Stimulated activated CD4-positive, alpha-beta T cell treated with anti-CD3 and anti-CD28 coated beads, Interleukin-1b, Interleukin-23, amount 100 ng/mL, for 24 hours (primary cell): ENCODE data around the gene PPFIA1.
"Not testable (repeated sequence)": the region's sequence is repeated elsewhere in the genome, so short reads cannot be mapped to it uniquely, and the experiment has no call there.

Experiments
- DNase-seq, 4 experiments: peaks; one replicate each; pipeline ENCODE4 v3.0.0-alpha.2; 2020; ENCODE audit warnings: low read depth in 4 of 4, low spot score in 1 of 4

The PPFIA1 gene

DNA sequence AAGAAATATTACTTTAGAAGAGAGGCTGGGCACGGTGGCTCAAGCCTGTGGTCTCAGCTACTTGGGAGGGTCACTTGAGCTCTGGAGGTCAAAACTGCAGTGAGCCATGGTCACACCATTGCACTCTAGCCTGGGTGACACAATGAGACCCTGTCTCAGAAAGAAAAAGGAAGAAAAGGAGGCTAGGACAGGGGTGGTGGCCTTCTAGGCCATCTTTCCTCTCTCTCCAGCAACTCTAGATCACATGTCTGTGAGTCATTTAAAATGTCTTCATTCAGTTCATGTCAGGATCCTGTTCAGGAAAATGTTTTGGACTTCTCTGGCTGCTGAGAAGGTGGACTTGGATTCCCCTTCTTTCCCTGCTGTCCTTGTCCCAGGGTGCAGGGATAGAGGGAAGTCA, 53.3 kb downstream of the PPFIA1 start:
- DNase-seq = no peak

DNA sequence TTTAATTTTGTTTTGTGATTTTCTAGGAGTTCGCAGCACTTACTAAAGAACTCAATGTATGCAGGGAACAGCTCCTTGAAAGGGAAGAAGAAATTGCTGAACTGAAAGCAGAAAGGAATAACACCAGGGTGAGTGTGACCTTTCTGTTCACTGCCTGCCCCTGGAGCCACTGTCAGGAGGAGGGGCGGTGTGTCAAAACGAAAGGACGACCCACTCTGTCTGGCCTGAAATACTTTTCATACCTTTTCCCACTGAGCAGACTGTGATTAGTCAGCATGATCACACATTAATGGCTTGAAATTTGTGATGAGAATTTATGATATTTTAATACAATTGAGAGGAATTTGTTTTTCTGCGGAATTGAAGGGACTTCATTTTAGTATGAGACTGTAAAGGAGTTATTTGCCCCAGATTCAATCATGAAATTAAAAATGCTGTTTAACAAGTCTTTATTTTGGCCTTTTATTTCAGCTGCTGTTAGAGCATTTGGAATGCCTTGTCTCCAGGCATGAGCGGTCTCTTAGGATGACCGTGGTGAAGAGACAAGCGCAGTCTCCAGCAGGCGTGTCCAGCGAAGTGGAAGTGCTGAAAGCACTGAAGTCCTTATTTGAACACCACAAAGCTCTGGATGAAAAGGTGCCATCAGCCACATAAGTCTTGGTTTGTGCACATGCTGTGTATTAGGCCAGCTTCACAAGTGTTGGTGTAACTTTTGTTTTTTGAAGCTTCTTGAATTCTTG, 54.1 kb downstream of the PPFIA1 start:
- DNase-seq = no peak

DNA sequence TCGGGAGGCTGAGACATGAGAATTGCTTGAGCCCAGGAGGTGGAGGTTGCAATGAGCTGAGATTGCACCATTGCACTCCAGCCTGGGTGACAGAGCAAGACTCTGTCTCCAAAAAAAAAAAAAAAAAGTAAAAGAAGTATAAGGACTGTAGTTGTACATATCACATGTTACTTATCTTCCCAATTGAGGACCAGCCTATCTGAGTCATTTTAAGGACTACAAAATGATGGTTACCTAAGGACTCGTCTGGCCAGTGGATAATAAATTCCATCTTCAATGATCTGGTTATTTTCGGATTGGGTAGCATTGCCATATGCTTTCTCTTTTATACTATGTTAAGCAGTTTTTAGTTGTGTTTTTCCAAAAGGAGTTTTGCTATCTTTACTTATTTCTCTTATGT, 55.3 kb downstream of the PPFIA1 start:
- DNase-seq = no peak

DNA sequence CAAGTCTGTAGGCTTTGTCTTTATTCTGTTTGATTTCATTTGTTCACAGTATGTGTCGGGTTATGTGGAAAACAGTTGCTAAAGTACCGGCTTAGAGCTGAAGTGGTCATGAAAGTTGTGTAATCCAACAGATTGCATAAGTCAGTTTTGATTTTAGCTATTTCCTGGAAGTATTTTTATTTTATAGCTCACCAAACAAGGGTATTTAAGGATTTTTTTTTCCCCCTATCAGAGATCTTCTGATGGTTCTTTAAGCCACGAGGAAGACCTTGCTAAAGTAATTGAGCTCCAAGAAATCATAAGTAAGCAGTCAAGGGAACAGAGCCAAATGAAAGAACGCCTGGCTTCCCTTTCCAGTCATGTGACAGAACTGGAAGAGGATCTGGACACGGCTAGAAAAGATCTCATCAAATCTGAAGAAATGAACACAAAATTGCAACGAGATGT, 55.9 kb downstream of the PPFIA1 start:
- DNase-seq = no peak

DNA sequence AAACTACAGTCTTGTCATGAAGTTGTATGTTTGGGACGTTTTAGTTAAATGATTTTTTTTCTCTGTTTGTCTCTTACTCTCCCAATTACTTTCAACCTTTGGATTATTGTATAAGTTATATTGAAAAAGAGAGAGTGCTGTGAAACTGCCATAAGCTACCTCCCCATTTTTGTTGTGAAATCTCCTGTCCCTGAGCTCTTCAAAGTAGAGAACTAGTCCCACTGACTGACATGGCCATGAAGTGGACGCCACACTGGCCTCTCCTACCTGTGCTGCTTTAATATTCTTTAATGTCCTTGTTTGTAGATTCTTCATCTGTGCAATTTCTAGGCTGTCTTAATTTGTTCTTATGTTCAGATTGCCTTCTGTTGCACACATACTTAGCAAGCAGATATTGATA, 56.3 kb downstream of the PPFIA1 start:
- no peak for DNase-seq

DNA sequence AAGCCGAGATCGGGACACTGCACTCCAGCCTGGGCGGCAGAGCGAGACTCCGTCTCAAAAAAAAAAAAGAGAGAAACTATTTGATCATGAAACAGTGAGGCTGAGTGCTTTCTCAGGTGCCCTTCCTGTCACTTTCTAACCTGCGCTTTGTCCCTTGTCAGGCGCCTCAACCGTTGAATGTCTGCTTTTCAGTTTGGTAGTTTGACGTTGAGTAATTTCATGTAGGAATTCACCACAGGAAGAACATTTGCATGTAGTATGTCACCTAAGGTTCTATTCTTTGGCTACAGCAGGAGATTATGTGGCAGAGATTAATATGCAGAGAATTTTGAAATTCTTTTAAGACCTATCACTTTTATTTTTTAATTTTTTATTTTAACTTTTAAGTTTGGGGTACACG, 57.2 kb downstream of the PPFIA1 start:
- DNase-seq = no peak

DNA sequence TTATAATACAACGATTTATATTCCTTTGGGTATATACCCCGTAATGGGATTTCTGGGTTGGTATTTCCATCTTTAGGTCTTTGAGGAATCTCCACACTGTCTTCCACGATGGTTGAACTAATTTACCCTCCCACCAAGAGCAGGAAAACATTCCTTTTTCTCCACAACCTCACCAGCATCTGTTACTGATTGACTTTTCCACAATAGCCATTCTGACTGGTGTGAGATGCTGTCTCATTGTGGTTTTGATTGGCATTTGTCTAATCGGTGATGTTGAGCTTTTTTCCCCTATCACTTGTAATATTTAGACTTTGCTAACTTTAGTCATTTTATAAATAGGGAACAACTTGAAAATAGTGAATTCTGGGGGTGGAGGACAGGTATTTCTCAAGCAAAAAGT, 58.1 kb downstream of the PPFIA1 start:
- DNase-seq = no peak

DNA sequence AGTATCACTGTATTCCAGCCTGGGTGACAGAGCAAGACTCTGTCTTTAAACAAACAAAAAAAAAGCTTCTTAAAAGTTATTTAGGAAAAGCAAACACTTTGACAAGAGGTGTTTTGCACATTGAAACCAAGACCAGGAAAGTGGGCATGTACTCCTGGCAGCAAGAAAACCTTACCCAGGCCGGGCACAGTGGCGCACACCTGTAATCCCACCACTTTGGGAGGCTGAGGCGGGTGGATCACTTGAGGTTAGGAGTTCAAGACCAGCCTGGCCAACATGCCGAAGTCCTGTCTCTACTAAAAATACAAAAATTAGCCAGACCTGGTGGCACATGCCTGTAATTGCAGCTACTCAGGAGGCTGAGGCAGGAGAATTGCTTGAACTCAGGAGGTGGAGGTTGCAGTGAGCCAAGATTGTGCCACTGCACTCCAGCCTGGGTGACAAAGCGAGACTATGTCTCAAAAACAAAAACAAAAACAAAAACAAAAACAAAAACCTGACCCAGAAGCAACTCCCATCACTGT, 60.9 kb downstream of the PPFIA1 start:
- DNase-seq = not testable (repeated sequence)

DNA sequence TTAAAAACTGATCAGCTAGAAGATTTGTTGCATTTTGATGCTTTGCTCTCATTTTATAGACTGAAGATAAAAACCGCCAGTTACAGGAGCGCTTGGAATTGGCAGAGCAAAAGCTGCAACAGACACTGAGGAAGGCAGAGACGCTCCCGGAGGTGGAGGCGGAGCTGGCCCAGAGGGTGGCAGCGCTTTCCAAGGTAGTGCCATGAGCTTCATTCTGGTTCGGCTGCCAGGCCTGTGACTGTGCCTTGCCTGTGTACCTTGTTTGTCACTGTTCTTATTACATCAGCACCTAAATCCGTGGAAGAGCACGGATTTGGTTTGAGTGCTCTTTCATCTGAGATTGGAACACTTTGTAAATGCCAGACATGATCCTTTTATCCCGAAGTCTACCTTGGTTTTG, 61.4 kb downstream of the PPFIA1 start:
- DNase-seq = no peak

DNA sequence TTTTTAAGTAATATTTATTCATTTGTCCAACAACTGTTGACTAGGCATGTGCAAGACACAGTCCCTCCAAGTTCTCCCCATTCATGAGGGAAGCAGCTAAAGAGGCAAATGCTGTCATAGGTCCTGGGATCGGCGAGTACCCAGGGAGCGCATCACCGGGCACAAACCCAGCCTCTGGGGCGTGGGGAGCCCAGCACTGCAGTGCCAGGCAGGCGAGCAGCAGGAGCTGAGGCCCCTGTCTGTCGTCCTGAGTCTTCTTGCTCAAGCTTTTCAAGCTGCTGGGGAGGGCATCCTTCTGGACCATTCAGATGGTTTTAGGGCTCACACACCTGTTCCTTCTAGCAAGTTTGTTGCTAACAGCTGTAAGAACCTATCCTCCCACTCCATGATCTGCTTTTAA, 62.1 kb downstream of the PPFIA1 start:
- DNase-seq = no peak

DNA sequence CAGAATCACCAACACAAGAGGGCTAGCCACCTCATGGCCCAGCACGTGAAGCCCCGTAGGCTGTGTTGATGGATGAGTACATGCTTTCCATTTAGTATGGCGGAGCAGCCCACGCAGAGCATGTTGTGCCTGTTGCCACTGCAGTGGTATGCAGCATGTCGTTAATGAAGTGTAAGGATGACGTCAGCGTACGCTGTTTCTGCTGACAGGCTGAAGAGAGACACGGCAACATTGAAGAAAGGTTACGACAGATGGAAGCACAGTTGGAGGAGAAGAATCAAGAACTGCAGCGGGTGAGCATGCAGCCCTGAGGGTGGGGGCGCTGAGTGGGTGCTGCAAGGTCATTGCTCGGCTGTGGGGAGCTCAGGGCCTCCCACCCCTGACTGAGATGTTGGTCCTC, 62.8 kb downstream of the PPFIA1 start:
- no peak for DNase-seq

DNA sequence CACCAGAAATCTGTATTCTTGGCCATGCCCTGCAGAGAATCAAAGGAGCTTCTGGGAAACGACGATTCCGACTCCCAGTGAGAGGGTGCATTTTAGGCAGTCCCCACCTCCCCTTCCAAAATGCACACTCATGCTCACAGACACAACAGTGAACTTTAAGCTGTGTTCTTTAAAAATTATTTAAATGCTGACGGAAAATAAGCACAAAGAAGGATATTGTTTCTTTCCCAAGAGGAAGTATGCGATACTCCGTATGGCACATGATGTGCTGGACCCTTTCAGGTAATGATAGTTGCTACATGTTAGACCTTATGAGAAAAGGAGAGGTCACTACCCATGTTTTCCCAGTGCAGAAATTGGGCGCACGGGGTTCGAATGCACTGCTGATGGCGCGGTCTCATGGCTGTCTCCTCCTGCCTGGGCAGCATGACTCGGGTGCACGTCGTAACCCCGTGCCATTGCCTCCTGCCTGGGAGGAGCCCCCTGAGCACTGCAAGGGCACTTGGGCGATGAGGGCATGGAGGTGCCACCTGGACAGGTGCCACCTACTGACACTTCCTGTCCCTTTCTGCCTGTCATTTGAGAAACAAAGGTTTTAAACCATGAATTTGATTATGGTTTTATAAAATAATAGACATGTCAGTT, 64.0 kb downstream of the PPFIA1 start:
- DNase-seq = no peak

DNA sequence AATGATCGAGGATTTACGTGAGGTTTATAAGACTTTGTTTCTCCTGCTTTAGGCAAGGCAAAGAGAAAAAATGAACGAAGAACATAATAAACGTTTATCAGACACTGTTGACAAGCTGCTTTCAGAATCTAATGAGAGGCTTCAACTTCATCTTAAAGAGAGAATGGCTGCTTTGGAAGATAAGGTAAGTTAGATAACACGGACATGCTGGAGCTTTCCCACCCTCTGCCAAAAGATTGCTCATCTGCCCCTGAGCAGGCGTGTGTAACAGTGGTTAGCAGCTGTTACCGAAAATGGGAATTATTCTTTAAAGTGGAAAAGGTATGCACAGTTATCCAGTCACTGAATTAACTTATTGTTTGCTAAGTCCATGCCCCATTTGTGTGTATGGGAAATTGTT, 65.0 kb downstream of the PPFIA1 start:
- DNase-seq = no peak

DNA sequence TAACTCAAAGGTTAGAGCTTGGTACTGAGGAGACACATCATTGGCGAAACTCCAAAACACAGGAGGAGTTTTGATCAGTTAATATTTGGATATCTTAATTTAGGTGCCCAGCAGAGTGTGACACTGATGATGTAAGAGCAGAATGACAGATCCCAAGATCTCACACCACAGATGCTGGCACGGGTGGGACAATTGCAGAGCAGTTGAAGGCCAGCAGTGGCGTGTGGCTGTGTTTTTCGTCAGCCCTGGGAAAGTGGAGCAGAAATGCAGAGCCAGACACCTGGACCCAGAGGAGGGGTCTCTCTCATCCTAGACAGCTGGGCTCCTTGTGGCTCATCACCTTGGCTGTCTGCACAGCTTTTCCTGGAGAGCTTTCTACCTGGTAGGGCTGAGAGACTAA, 68.1 kb downstream of the PPFIA1 start:
- DNase-seq = no peak

DNA sequence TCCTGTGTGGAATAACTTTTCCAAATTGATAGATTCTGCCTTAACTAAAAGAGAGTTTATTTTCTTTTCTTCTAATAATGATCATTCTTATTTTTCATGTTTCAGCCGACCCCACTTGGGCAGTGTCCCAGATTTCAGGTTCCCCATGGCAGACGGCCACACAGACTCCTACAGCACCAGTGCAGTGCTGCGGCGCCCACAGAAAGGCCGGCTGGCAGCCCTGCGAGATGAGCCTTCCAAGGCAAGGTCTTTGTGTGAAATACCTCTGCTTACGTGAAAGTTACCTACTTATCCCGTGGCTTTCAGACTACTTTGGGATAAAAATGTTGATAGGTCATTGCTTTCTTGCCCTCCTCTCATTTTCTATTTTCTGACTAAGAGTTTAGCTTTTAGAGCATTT, 68.6 kb downstream of the PPFIA1 start:
- no peak for DNase-seq

DNA sequence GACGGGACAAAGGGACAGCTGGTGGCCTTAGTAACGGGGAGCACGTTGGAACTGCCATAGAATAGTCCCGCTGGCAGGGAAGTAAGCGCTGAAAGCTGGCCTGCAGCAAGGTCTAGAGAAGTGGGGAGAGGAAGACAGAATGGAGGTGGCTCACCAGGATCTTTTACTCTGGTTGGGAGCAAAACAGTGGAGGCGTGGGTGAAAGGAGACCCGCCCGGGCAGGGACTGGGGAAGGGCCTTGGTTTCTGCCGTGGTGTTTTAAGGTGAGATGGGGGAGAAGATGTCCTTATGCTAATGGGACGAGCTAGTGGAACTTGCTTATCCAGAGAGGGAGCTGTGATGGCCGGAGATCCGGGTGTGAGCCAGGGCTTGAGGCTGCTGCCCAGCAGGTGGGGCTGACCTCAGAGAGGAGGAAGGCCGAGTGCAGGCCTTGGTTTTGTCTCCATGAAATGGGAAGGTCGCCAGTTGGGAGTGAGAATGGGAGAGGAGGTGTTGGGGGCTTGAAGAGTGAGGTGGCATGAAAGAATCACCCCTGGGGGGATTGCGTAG, 71.5 kb downstream of the PPFIA1 start:
- DNase-seq = no peak

DNA sequence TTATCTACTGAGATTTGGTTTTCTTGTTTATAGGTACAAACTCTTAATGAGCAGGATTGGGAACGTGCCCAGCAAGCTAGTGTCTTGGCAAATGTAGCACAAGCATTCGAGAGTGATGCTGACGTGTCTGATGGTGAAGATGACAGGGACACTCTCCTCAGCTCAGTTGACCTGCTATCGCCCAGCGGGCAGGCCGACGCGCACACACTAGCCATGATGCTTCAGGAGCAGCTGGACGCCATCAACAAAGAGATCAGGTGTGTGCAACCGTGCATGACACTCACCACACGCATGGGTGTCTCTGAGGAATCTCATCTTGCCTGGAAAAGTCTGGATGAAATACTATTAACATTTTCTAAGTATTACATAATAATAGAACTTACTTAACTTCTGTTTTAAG, 73.1 kb downstream of the PPFIA1 start:
- no peak for DNase-seq

DNA sequence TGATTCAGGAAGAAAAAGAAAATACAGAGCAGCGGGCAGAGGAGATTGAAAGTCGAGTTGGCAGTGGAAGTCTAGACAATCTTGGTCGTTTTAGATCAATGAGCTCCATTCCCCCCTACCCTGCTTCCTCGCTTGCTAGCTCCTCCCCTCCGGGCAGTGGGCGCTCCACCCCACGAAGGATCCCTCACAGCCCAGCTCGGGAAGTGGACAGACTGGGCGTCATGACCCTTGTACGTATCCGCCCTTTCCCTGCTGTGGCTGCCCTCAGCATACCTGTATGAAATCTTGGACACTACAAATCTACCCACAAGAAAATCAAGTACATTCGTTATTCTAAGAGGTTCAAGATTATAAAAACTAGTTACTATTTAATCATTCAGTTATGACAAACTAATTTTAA, 77.7 kb downstream of the PPFIA1 start:
- no peak for DNase-seq

DNA sequence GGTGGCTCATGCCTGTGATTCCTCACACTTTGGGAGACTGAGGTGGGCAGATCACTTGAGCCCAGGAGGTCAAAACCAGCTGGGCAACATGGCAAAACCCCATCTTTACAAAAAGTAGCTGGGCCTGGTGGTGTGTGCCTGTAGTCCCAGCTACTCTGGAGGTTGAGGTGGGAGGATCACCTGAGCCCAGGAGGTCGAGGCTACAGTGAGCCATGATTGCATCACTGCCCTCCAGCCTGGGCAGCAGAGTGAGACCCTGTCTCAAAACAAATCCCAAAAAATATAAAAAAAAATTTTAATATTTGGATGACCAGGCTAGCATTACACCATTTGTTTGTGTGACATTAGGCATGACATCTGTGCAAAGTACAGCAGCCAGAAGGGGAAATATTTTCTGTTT, 78.1 kb downstream of the PPFIA1 start:
- DNase-seq = no peak

DNA sequence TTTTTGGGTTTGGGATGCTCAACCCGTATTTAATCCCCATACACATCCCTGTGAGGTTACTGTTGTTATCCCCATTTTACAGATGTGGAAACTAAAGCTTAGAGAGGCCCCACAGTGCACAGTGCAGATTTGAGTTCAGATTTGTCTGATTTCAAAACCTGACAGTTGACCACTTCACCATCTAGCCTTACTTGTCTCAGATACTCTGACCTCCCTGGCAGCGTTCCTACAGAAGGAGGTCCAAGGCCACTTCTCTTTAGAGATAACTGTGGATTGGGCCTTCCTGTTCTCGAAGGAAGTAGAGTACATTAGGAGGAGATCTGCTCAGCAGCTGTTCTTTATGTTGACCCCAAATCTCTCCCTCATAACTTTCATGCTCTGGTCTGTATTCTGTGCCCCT, 81.2 kb downstream of the PPFIA1 start:
- DNase-seq = no peak

DNA sequence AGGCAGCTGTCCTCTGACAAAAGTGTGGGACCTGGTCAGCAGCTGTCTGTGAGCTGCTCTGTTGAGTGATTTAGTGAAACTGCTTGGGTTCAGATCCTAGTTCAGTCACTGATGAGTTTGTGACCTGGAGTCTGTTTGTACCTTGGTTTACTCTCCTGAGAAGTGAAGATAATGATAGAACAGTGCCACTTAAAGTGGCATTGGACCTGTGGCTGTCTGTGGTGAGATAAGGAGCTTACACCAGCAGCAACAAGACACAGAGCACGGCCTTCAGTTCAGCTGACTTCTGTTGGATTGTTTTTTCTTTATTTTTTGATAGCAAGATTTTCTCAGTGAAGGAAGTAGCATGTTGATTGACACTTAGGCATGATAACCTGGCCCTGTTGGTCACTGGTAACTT, 81.6 kb downstream of the PPFIA1 start:
- DNase-seq = no peak

DNA sequence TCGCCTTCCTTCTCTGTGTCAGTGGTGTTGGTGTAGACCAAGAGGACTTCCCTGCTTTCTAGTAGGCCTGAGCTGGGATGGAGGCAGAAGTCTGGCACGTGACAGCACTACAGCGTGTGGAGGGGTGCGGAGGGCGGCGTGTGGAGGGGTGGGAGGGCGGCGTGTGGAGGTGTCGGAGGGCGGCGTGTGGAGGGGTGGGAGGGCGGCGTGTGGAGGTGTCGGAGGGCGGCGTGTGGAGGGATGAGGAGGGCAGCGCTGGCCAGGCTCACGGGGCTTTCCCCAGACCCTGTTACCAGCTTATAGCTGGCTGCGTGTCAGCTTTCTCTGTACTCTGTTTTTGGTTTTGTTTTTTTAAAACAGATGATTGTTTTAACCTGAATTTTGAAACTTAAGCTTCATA, 82.1 kb downstream of the PPFIA1 start:
- no peak for DNase-seq

DNA sequence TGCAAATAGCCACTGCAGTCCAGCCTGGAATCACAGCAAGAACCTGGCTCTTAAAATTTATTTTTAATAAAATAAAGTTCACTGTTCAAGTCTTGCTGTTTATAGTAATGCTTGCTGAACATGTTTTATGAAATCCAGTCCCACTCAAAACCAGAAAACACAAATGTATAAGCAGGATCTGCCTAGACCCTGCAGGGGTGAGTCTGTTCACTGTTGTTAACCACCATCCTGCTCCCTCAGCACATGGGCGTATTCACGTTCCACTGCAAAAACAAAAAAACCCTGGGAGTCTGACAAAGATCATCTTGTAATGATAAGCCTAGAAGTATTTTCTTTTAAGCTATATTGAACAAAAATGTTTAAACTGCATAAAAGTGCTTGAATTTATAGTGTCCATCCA, 82.8 kb downstream of the PPFIA1 start:
- DNase-seq = no peak
